ENCODE measurements around the gene PHACTR3.

PHACTR3 gene

DNA sequence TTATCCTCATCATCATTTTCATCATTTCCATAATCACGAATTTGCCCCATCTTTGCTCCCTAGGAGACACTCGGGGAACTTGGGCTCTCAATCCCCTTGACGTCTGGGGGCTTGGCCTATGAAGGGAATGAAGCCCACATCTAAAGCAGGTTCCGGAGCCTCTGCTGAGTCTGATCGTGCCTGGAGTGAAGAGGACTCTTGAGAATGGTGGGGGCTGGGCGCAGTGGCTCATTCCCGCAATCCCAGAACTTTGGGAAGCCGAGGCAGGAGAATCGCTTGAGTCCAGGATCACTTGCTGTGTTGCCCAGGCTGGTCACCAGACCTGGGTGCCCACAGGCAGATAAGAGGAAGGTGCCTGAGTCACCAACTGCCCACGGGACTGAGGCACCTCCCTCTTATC lies 214.6 kb downstream of the PHACTR3 start:
- Histone ChIP-seq H3K9me2 (replicated peaks; ENCODE audit: insufficient read depth, low read length) (no peaks in the 10 kb centered on the region), H3K4me3 (ENCODE audit: low read length) (no peak overlapping the region), H3K4me1 (ENCODE audit: low read length) (no peaks in the 10 kb centered on the region), H2AFZ (ENCODE audit: low read length) (no peak overlapping the region), H3K4me2 (ENCODE audit: low read depth, low read length) (no peak overlapping the region), H3K9me3 (replicated peaks; ENCODE audit: insufficient read depth, low read length) (no peaks in the 10 kb centered on the region), H4K20me1 (ENCODE audit: insufficient read depth, low read length) (no peaks in the 10 kb centered on the region), H3K79me2 (ENCODE audit: low read length) (no peaks in the 10 kb centered on the region), H3K9ac (ENCODE audit: low read length) (no peak overlapping the region), H3K27me3 (replicated peaks; ENCODE audit: insufficient read depth, low read length) (peaks cover 30% of the 10 kb centered on the region; the same call in 1 of the 2 replicates), H3K27ac (ENCODE audit: low read length) (no peak overlapping the region), H3K36me3 (replicated peaks; ENCODE audit: insufficient read depth, low read length) (no peaks in the 10 kb centered on the region), H3F3A (ENCODE audit: insufficient read depth, low read length) (no peaks in the 10 kb centered on the region)
- DNase-seq, result no peak
- TF ChIP-seq EZH2 (optimal IDR thresholded peaks at IDR 0.05; ENCODE audit: low read depth, low read length) (no peak), EZH2phosphoT487 (IDR thresholded peaks at IDR 0.05; ENCODE audit: low read length) (no peak)
- TF ChIP-seq, protein P1, sequence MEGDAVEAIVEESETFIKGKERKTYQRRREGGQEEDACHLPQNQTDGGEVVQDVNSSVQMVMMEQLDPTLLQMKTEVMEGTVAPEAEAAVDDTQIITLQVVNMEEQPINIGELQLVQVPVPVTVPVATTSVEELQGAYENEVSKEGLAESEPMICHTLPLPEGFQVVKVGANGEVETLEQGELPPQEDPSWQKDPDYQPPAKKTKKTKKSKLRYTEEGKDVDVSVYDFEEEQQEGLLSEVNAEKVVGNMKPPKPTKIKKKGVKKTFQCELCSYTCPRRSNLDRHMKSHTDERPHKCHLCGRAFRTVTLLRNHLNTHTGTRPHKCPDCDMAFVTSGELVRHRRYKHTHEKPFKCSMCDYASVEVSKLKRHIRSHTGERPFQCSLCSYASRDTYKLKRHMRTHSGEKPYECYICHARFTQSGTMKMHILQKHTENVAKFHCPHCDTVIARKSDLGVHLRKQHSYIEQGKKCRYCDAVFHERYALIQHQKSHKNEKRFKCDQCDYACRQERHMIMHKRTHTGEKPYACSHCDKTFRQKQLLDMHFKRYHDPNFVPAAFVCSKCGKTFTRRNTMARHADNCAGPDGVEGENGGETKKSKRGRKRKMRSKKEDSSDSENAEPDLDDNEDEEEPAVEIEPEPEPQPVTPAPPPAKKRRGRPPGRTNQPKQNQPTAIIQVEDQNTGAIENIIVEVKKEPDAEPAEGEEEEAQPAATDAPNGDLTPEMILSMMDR (IDR thresholded peaks at IDR 0.05; ENCODE audit: low read length), result no peak

DNA sequence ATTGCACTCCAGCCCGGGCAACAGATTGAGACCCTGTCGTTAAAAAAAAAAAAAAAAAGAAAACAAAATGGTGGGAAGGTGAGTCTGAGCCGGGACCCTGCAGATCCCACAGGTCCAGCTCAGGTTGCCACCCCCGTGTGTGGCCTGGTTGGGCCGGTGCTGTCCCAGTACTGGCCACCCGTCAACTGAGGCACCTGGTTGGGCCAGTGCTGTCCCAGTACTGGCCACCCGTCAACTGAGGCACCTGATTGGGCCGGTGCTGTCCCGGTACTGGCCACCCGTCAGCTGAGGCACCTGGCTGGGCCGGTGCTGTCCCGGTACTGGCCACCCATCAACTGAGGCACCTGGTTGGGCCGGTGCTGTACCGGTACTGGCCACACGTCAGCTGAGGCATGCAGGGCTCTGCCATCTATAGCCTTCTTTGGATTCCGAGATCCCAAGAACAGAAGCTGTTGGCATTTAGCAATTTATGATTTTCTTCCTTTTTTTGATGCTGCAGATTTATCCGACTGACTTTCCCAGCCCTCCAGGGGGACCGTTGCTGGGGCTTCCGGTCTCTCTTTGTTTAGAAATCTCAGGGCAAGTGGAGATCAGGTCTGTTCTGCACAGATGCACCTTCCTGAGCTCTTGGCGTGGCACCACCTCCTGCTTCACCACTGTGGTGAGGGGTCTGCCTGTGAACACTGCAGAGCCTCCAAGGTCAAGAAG lies 215.3 kb downstream of the PHACTR3 start:
- Histone ChIP-seq H2AFZ (ENCODE audit: low read length) (no peak overlapping the region), H3K27me3 (replicated peaks; ENCODE audit: insufficient read depth, low read length) (peaks cover 34% of the 10 kb centered on the region; the same call in 1 of the 2 replicates), H3K9ac (ENCODE audit: low read length) (no peak overlapping the region), H3K9me2 (replicated peaks; ENCODE audit: insufficient read depth, low read length) (no peaks in the 10 kb centered on the region), H3K4me3 (ENCODE audit: low read length) (no peak overlapping the region), H3K4me2 (ENCODE audit: low read depth, low read length) (no peak overlapping the region), H3K79me2 (ENCODE audit: low read length) (no peaks in the 10 kb centered on the region), H4K20me1 (ENCODE audit: insufficient read depth, low read length) (no peaks in the 10 kb centered on the region), H3K27ac (ENCODE audit: low read length) (no peak overlapping the region), H3K4me1 (ENCODE audit: low read length) (no peaks in the 10 kb centered on the region), H3K9me3 (replicated peaks; ENCODE audit: insufficient read depth, low read length) (no peaks in the 10 kb centered on the region), H3K36me3 (replicated peaks; ENCODE audit: insufficient read depth, low read length) (no peaks in the 10 kb centered on the region), H3F3A (ENCODE audit: insufficient read depth, low read length) (no peaks in the 10 kb centered on the region)
- TF ChIP-seq, protein P1 (IDR thresholded peaks at IDR 0.05; ENCODE audit: low read length), result no peak
- no peak for TF ChIP-seq EZH2phosphoT487 (IDR thresholded peaks at IDR 0.05; ENCODE audit: low read length)
- no peak for TF ChIP-seq EZH2 (optimal IDR thresholded peaks at IDR 0.05; ENCODE audit: low read depth, low read length)
- DNase-seq, result no peak

DNA sequence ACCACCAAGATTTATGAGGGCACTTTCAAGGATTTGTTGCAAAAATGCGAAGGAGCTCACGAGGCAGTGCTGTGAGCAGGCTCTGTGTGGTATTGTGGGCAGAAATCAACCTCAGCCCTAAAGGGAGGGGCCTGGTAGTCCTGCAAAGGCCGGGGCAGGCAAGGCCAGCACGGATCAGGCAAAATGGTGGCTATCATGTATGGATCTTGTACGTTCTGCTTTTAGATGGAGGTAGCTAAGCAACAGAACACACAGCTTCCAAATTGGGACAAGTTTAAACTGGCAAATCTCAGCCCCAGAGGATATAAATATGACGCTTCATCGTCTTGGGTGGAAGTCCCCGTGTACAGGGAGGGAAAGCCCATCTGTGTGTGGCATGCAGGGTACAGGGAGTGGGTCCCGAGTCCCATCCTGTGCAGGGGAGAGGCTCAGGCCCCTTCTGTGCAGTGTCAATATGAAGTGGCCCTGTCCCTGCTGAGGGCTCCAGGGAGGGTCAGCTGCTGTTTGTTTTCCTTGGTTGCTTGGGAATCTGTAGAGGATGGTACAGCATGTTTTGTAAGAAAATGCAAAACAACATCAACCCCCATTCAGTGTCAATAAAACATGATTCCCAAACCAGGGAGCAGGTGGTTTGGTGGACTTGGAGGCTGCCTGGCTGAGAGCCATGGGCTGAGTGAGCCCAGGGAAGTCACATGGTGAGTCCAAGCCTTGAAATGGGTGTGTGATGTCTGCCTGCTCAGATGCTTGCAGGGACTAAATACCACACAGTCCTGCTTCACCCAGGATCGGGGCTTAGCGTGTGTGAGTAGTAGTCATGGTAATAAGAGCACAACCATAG lies 216.1 kb downstream of the PHACTR3 start:
- no peak overlapping the region for H3K9ac ChIP-seq (ENCODE audit: low read length)
- H4K20me1 ChIP-seq (ENCODE audit: insufficient read depth, low read length), result no peaks in the 10 kb centered on the region
- no peak overlapping the region for H3K4me2 ChIP-seq (ENCODE audit: low read depth, low read length)
- H3K4me3 ChIP-seq (ENCODE audit: low read length), result no peak overlapping the region
- no peaks in the 10 kb centered on the region for H3F3A ChIP-seq (ENCODE audit: insufficient read depth, low read length)
- no peak overlapping the region for H3K27ac ChIP-seq (ENCODE audit: low read length)
- no peak for DNase-seq
- H2AFZ ChIP-seq (ENCODE audit: low read length), result no peak overlapping the region
- H3K9me2 ChIP-seq (replicated peaks; ENCODE audit: insufficient read depth, low read length), result no peaks in the 10 kb centered on the region
- TF ChIP-seq, protein P1 (IDR thresholded peaks at IDR 0.05; ENCODE audit: low read length), result no peak
- TF ChIP-seq EZH2phosphoT487 (IDR thresholded peaks at IDR 0.05; ENCODE audit: low read length) (no peak), EZH2 (optimal IDR thresholded peaks at IDR 0.05; ENCODE audit: low read depth, low read length) (no peak)
- H3K4me1 ChIP-seq (ENCODE audit: low read length), result no peaks in the 10 kb centered on the region
- H3K27me3 ChIP-seq (replicated peaks; ENCODE audit: insufficient read depth, low read length), result peaks cover 34% of the 10 kb centered on the region; the same call in 1 of the 2 replicates
- no peaks in the 10 kb centered on the region for H3K79me2 ChIP-seq (ENCODE audit: low read length)
- no peaks in the 10 kb centered on the region for H3K36me3 ChIP-seq (replicated peaks; ENCODE audit: insufficient read depth, low read length)
- no peaks in the 10 kb centered on the region for H3K9me3 ChIP-seq (replicated peaks; ENCODE audit: insufficient read depth, low read length)

All from MM.1S (cell line).